ENCODE data around the gene TRIM28. TPM values are rescaled to one million over a fixed set of nuclear protein-coding genes. Genes with fewer than 3 reads are reported as not detected.
A peak's percentile ranks its signal among the peaks of the same experiment; 100 is the strongest.

Gene TRIM28
- total and polyA plus RNA-seq, 9 of the 15 experiments (the other 6 are each of a cell fraction or from before 2014, with no cell fraction given) = 12.1 to 797 (median 490) TPM

DNA sequence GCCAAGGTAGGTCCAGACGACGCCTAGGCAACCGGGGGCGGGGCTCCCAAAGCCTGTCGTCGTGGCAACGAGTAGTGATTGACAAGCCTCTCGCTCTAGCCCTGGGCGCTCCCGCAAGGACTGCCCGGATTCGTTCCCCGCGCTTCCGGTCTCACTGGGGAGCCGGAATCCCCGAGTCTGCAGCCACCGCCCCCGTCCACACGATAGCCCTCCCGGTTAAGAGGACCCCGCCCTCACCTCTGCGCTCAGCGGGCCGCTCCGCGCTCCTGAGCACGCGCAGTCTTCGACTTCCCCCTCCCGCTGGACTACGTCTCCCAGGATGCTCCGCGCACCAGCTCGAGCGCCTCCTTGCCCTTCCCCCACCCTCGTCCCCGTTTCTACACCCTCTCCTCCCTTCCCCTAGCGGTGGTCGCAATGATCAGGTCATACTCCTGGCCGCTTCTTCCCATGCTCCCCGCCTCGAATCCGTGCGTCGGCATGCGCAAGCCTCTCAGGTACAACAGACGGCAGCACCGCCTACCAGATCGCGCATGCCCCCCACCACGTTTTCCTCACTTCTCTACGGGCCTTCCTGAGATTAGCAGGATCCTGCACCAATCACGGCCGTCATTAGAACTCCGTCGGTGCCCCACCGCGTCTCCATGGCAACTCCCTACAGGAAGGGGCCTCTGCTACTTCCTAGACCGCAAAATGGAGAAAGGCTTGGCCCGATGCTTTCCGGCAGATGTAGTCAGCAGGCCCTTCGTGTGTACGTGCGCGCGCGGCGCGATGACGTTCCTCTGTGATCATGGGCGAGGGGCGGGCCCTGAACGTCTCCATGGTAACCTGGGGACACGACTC lies 29.2 kb downstream of the TRIM28 start, which contains the start of gene MZF1 (continued):
- TF ChIP-seq CBX8 (IDR thresholded peaks at IDR 0.05; ENCODE audit: borderline replicate concordance, extremely low read depth, low read depth, low read length, poor library complexity, severe bottlenecking) (no peak), NEUROD1 (IDR thresholded peaks at IDR 0.05; ENCODE audit: borderline replicate concordance, low read depth, low read length, partially characterized antibody) (peak; percentile 93), ZNF766 (CRISPR knock-in tag; conservative IDR thresholded peaks at IDR 0.05) (0 out of 2 replicates have a peak, but pooled peaks have one; percentile 10), XRCC4 (IDR thresholded peaks at IDR 0.05; ENCODE audit: extremely low read depth, insufficient read depth, insufficient read length) (no peak), MAFK (IDR thresholded peaks at IDR 0.05; ENCODE audit: low read length) (no peak), ZEB2 (IDR thresholded peaks at IDR 0.05) (no peak; the same call in 1 of the 2 replicates), ZNF77 (CRISPR knock-in tag; IDR thresholded peaks at IDR 0.05) (no peak), TCF7L2 (IDR thresholded peaks at IDR 0.05; ENCODE audit: low read depth, low read length) (no peak), HNRNPL (IDR thresholded peaks at IDR 0.05; ENCODE audit: low read depth, low read length) (no peak), TAF9B (IDR thresholded peaks at IDR 0.05; ENCODE audit: partially characterized antibody) (no peak), ZSCAN32 (CRISPR knock-in tag; IDR thresholded peaks at IDR 0.05) (no peak), HMG20A (CRISPR knock-in tag; conservative IDR thresholded peaks at IDR 0.05) (no peak), ZFPM2 (CRISPR knock-in tag; IDR thresholded peaks at IDR 0.05) (0 out of 2 replicates have a peak, but pooled peaks have one; percentile 61)
- TF ChIP-seq, protein P1, sequence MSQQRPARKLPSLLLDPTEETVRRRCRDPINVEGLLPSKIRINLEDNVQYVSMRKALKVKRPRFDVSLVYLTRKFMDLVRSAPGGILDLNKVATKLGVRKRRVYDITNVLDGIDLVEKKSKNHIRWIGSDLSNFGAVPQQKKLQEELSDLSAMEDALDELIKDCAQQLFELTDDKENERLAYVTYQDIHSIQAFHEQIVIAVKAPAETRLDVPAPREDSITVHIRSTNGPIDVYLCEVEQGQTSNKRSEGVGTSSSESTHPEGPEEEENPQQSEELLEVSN (IDR thresholded peaks at IDR 0.05; ENCODE audit: borderline replicate concordance in 1 of 2, extremely low read depth in 1 of 2, insufficient read depth in 1 of 2, insufficient read length in 1 of 2, low read depth in 1 of 2, low read length in 1 of 2, poor library complexity in 1 of 2, severe bottlenecking in 1 of 2) = peak; percentile 34 to 39
- TF ChIP-seq, protein P2, sequence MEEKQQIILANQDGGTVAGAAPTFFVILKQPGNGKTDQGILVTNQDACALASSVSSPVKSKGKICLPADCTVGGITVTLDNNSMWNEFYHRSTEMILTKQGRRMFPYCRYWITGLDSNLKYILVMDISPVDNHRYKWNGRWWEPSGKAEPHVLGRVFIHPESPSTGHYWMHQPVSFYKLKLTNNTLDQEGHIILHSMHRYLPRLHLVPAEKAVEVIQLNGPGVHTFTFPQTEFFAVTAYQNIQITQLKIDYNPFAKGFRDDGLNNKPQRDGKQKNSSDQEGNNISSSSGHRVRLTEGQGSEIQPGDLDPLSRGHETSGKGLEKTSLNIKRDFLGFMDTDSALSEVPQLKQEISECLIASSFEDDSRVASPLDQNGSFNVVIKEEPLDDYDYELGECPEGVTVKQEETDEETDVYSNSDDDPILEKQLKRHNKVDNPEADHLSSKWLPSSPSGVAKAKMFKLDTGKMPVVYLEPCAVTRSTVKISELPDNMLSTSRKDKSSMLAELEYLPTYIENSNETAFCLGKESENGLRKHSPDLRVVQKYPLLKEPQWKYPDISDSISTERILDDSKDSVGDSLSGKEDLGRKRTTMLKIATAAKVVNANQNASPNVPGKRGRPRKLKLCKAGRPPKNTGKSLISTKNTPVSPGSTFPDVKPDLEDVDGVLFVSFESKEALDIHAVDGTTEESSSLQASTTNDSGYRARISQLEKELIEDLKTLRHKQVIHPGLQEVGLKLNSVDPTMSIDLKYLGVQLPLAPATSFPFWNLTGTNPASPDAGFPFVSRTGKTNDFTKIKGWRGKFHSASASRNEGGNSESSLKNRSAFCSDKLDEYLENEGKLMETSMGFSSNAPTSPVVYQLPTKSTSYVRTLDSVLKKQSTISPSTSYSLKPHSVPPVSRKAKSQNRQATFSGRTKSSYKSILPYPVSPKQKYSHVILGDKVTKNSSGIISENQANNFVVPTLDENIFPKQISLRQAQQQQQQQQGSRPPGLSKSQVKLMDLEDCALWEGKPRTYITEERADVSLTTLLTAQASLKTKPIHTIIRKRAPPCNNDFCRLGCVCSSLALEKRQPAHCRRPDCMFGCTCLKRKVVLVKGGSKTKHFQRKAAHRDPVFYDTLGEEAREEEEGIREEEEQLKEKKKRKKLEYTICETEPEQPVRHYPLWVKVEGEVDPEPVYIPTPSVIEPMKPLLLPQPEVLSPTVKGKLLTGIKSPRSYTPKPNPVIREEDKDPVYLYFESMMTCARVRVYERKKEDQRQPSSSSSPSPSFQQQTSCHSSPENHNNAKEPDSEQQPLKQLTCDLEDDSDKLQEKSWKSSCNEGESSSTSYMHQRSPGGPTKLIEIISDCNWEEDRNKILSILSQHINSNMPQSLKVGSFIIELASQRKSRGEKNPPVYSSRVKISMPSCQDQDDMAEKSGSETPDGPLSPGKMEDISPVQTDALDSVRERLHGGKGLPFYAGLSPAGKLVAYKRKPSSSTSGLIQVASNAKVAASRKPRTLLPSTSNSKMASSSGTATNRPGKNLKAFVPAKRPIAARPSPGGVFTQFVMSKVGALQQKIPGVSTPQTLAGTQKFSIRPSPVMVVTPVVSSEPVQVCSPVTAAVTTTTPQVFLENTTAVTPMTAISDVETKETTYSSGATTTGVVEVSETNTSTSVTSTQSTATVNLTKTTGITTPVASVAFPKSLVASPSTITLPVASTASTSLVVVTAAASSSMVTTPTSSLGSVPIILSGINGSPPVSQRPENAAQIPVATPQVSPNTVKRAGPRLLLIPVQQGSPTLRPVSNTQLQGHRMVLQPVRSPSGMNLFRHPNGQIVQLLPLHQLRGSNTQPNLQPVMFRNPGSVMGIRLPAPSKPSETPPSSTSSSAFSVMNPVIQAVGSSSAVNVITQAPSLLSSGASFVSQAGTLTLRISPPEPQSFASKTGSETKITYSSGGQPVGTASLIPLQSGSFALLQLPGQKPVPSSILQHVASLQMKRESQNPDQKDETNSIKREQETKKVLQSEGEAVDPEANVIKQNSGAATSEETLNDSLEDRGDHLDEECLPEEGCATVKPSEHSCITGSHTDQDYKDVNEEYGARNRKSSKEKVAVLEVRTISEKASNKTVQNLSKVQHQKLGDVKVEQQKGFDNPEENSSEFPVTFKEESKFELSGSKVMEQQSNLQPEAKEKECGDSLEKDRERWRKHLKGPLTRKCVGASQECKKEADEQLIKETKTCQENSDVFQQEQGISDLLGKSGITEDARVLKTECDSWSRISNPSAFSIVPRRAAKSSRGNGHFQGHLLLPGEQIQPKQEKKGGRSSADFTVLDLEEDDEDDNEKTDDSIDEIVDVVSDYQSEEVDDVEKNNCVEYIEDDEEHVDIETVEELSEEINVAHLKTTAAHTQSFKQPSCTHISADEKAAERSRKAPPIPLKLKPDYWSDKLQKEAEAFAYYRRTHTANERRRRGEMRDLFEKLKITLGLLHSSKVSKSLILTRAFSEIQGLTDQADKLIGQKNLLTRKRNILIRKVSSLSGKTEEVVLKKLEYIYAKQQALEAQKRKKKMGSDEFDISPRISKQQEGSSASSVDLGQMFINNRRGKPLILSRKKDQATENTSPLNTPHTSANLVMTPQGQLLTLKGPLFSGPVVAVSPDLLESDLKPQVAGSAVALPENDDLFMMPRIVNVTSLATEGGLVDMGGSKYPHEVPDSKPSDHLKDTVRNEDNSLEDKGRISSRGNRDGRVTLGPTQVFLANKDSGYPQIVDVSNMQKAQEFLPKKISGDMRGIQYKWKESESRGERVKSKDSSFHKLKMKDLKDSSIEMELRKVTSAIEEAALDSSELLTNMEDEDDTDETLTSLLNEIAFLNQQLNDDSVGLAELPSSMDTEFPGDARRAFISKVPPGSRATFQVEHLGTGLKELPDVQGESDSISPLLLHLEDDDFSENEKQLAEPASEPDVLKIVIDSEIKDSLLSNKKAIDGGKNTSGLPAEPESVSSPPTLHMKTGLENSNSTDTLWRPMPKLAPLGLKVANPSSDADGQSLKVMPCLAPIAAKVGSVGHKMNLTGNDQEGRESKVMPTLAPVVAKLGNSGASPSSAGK (IDR thresholded peaks at IDR 0.05) = no peak

All from K562 (cell line).